NCI-H128 (cell line): Measurements from ENCODE around the gene SENP5.
"Not testable (repeated sequence)": the region's sequence is repeated elsewhere in the genome, so short reads cannot be mapped to it uniquely, and the experiment has no call there.

Experiments used
- DNase-seq: peaks from one replicate; lab custom pipeline; 2025; ENCODE audit not compliant: unreplicated experiment; lab: John Stamatoyannopoulos, UW

Gene SENP5, protein sequence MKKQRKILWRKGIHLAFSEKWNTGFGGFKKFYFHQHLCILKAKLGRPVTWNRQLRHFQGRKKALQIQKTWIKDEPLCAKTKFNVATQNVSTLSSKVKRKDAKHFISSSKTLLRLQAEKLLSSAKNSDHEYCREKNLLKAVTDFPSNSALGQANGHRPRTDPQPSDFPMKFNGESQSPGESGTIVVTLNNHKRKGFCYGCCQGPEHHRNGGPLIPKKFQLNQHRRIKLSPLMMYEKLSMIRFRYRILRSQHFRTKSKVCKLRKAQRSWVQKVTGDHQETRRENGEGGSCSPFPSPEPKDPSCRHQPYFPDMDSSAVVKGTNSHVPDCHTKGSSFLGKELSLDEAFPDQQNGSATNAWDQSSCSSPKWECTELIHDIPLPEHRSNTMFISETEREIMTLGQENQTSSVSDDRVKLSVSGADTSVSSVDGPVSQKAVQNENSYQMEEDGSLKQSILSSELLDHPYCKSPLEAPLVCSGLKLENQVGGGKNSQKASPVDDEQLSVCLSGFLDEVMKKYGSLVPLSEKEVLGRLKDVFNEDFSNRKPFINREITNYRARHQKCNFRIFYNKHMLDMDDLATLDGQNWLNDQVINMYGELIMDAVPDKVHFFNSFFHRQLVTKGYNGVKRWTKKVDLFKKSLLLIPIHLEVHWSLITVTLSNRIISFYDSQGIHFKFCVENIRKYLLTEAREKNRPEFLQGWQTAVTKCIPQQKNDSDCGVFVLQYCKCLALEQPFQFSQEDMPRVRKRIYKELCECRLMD

DNA sequence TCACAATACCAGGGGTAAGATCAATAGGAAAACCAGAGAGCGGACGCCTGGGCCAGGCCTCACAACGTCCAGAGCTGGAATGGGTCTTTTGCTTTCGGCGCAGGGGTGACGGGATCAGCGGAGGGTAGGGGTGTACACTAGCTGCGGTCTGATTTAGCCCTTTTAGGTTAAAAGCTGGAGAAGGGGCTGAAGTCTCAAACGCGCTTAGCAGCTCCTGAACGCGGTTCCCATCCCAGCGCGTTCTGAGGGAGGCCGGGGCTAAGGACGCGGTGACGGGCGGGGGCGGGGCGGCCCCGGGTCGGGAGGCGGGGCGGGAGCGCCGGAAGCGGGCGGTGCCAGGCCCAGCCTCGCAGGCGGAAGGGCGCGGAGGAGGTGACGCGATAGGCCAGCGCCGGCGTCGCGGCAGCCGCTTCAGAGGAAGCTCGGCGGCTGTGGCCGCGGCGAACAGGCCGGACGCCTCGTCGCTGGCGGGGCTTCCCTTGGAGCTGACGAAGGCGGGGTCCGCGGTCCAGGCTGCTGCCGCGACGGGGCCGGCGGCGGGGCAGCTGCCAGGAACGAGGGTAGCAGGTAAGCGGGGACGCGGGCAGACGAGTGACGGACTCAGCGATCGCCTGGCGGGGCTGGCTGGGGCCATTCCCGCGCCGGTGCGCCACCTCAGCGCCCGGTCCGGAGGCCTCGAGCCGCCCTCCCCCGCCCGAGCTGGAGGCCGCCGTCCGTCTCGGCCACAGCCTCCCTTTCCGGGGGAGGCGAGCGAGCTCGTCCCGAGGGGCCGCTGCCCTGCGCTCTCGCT, at the start of gene SENP5:
TSS of gene SENP5 (plus strand) at position 414 of the 790 bp plus-strand sequence. CDS start 17,262 bp downstream, outside the sequence.
- peak; percentile 88 for DNase-seq

DNA sequence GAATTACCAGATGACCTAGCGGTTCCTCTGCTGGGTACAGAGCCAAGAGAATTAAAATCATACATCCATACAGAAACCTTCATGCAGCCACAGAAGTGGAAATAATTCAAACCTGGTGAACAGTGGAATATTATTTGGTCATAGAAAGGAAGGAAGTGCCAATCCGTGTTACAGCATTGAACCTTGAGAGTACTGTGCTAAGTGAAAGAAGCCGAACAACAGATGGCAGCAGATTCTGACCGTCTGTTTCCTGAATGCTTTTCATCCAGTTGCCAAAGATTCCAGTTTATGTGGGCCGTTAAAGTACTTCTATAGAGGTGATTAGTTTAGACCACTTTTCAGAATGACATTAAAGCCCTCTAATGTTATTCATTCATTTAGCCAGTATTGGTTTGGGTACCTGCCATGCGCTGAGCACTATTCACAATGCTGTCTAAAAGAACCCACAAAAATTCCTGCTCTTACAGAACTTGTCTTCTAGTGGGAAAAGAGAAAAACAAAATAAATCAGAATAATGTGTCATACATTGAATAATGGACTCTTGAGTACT, 45.8 kb upstream of the SENP5 start:
- DNase-seq = no peak

DNA sequence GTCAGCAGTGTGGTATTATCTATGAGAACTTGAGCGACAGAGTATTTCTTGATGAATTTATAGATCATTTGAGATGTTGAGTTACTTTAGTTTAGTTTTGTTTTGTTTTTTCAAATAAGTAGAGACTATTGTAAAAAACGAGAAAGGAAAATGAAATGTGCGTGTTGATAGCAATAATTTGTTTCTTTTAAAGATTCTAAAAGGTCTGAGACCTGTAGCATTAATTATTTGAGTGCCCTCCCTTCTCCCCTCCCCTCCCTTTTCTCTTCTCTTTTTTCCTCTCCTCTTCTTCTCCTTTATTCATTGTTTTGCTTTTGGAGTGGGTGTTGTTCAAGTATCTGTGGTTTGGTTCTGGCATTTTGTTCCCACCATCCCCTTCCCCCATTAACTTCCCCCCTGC, 38.1 kb upstream of the SENP5 start:
- not testable (repeated sequence) for DNase-seq

DNA sequence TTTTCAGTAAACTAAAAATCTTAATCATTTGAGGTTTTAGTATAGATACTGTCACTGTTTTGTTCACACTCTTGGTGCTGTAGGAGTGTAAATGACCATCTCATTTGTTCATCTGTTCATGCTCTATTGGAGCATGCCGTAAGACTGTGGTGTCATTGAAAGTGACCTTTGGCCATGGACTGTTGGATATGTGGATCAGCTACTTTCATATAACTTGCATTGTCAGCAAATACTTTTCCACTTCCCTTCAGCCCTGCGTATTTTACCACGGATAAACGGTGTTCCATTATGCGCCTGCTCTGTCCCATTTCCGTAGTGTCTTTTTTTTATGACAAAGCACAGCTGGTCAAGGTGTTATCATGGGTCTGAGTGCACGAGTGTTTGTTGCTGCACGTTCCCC, 32.6 kb upstream of the SENP5 start:
- DNase-seq = no peak

DNA sequence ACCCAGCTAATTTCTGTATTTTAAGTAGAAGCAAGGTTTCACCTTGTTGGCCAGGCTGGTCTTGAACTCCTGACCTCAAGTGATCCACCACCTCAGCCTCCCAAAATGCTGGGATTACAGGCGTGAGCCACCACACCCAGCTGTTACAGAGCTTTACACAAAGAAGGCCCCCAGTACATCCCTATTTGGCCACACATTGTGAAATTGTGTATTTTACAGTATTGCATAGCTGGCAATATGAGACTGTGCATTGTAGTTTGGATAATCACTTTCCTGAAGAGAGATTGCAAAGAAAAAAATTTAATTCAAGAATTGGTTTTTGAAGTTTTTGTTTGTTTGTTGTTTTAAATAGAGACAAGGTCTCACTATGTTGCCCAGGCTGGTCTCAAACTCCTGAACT, 31.1 kb upstream of the SENP5 start:
- DNase-seq = not testable (repeated sequence)

DNA sequence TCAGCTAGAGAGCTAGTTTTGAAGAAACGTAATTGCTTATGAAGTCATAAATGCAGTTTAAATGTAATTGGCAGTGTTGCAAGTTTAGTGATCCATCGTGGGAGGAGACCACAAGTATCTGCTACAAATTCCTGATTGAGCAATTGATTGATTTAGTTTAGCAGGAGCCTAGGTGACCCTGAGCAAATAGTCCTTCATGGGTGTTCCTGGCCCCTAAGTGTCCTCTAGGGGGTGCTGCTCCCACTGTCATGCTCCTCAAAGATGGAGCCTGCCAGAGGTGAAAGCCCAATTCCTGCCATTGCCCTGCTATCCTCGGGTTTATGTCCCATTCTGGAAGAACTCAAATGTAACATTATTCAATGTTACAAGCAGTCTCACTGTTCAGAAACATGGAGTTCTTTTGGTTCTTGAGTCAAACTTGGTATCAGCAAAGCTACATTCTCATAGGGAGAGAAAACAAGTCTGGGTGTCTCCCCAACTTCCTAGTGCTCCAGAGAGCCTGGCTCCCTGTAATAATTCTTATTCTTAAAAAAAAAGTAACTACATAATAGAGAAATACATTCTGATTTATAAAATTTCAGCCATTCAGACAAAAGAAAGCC, 29.8 kb upstream of the SENP5 start:
- no peak for DNase-seq

DNA sequence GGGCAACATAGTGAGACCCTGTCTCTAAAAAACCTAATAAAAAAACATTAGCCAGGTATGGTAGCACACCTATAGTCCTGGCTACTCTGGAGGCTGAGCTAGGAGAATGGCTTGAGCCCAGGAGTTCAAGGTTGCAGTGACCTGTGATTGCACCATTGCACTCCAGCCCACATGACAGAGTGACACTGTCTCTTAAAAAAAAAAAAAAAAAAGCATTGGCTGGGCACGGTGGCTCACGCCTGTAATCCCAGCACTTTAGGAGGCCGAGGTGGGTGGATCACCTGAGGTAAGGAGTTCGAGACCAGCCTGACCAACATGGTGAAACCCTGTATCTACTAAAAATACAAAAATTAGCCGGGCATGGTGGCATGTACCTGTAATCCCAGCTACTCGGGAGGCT, 28.4 kb upstream of the SENP5 start:
- DNase-seq = not testable (repeated sequence)

DNA sequence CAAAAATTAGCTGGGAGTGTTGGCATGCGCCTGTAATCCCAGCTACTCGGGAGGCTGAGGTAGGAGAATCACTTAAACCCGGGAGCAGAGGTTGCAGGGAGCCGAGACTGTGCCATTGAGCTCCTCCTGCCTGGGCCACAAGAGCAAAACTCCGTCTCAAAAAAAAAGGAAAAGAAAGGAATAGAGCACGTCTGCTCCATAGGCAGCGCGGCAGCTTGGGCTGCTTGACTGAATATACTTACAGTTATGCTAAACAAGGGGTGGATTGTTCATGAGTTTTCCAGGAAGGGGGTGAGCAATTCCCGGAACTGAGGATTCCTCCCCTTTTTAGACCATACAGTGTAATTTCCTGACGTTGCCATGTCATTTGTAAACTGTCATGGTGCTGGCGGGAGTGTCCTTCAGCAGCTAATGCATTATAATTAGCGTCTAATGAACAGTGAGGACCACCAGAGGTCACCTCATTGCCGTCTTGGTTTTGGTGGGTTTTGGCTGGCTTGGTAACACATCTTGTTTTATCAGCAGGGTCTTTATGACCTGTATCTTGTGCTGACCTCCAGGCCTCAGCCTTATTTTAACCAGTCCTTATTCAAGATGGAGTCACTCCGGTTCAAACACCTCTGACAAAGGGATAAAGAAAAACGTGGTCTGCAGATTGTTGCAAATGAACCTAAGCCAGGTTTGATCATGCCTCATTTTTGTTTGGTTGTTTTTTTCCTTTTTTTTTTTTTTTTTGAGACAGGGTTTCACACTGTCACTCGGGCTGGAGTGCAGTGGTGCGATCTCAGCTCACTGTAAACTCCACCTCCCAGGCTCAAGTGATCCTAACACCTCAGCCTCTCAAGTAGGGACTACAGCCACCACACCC, 24.9 kb upstream of the SENP5 start:
- no peak for DNase-seq

DNA sequence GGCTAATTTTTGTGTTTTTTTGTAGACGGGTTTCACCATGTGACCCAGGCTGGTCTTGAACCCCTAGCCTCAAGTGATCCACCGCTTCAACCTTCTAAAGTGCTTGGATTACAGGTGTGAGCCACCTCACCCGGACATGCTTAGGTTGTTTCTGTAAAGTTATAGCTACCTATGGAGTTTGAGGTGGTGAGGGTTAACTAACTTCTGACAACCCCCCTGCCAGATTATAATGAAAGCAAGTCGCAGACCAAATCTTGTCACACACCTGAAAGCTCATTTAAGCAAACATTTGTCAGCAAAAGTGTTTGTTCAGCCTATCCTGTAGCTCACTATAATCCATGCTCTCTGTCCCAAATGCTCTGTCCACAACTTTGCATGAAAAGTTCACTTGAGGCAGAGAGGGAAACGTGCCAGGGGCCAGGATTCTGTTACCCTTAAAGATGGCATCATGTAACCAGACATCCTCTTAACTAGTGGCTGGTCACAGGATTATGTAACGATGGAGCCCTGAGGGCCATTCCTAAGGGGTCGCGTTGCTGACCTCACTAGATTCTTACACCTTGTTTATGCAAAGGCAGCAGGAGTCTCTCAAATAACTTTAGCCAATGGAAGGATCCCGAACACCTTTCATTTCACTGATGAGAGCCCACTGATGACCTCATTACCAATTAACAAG, 24.1 kb upstream of the SENP5 start:
- no peak for DNase-seq

DNA sequence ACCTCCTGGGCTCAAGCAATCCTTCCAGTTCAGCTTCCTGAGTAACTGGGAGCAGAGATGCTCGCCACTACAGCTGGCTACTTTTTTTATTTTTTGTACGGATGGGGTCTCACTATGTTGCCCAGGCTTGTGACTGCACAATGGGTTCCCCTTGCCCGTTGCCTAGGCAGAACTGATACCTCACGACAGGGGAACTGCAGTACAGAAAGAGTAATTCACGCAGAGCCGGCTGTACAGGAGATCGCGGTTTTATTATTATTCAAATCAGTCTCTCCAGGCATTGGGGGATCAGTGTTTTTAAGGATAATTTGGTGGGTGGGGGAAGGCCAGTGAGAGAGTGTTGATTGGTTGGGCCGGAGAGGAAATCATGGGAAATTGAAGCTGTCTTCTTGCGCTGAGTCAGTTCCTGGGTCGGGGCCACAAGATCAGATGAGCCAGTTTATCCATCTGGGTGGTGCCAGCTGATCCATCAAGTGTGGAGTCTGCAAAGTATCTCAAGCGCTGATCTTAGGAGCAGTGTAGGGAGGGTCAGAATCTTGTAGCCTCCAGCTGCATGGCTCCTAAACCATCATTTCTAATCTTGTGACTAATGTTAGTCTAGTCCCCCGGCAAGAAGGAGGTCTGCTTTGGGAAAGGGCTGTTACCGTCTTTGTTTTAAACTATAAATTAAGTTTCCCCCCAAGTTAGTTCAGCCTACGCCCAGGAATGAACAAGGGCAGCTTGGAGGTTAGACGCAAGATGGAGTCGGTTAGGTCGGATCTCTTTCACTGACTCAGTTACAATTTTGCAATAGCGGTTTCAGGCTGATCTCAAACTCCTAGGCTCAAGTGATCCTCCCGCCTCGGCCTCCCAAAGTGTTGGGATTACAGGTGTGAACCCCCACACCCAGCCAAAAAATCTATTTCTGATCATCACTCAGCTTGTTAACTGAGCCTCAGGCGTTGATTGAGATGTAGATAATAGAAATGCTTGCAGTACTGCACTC, 23.2 kb upstream of the SENP5 start:
- DNase-seq = not testable (repeated sequence)

DNA sequence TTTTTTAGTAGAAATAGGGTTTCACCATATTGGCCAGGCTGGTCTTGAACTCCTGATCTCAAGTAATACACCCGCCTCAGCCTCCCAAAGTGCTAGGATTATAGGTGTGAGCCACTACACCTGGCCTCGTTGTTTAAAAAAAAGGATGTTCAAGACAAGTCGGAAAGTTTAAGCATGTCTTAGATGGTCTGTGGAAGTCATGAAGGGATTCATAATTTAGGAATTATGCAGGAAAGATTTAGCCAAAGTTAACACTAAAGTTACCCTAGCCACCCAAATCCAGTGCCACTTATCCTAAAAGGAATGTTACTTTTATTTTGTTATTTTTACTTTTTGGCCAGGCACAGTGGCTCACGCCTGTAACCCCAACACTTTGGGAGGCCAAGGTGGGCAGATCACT, 19.3 kb upstream of the SENP5 start:
- not testable (repeated sequence) for DNase-seq

DNA sequence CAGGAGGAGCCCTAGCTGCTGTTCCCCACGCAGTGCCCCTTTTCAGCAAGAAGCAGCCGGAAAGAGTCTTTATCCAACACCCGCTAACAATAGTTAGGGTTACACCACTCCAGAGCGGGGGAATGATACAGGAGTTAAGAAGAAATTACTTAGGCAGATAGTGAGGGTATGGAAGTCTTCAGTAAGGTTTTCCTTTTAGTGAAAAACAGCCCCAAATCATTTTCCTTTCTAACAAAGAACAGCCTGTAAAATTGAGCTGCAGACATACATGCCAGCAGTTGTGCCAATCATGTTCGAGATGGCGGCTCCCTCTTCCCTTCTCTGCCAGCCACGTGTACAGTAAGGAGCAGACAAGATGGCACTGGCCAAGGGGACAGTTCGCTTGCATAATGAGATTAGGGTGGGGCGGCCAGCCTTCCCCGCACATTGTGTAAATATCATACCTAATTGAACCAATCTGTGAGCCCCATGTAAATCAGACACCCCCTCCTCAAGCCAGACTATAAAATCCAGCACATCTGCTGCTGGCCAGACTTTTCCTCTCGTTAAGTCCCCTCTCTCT, 18.5 kb upstream of the SENP5 start:
- no peak for DNase-seq

DNA sequence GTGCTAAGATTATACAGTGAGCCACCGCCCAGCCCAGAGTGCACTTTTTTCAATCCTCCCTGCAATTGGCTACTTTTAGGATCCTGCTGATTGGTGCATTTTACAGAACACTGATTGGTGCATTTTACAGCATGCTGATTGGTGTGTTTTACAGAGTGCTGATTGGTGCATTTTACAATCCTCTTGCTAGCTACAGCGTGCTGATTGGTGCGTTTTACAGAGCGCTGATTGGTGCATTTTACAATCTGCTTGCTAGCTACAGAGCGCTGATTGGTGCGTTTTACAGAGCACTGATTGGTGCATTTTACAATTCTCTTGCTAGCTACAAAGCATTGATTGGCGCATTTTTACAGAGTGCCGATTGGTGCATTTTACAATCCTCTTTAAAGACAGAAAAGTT, 4.7 kb upstream of the SENP5 start:
- not testable (repeated sequence) for DNase-seq

DNA sequence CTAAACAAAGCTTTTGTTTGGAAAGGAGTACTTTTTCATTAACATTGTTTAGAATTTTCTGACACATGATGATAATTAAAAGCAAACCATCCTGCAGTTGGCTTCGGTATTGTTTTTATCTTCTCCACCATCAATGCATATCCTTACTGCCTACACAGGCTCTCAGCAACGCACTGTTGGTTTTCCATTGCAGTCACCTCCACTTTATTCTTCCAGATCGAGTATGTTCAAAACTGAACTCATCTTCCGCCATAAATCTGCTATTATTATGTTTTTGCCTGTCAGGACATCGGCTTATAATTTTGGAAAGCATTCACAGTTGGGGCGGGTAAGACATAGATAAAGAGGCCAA, 589 bp upstream of the SENP5 start:
- DNase-seq = no peak

DNA sequence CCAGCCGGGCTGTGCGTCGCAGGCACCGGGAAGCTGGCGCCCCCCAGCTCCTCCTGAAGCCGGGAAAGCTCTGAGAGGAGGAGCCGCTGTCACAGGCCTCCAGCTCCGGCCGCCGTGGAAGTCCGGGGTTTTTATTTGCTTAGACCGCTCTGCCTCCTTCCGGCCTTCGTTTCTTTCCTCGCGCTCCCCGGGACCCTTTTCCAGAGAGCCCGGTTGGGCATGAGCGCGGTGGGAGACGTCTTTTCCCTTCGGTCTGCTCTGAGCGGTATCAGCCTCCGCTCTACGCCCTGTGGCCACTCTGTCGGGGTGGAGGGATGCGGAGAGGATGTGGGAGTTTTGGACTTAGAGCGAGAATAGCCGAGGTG, 559 bp downstream of the SENP5 start:
- no peak for DNase-seq

DNA sequence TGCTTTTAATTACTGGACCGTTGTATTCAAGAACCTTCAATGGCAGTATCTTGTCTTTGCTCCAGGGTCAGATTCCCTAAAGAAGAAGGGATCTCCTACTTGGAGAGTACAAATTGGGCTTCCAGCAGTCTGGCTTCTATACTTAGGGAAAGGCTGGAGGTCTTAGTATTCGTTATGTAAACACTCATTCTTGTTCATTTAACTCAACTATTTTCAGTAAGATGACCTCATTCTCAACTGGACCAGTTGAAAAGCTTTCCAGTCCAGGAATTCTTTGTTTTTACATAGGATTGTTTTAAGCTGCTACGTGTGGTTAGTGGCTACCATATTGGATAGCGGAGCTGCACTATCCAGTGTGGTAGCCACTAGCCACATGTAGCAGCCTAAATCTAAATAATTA, 4.6 kb downstream of the SENP5 start:
- no peak for DNase-seq

DNA sequence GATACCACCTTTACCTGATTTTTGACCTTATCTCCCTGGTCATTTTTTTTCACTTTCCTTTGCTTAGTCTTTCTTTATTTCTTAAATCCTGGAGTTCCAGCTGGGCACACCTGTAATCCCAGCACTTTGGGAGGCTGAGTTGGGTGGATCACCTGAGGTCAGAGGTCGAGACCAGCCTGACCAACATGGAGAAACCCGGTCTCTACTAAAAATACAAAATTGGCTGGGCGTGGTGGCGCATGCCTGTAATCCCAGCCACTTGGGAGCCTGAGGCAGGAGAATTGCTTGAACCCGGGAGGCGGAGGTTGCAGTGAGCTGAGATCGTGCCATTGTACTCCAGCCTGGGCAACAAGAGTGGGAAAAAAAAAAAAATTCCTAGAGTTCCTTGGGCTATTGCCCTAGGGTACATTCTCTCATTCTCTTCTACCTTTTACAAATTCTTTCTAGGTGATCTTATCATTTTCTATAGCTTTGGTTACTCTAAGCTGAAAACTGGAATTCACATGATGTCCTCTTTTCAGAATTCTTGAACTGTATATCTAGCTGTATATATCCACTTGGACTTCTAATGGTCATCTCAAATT, 6.9 kb downstream of the SENP5 start:
- not testable (repeated sequence) for DNase-seq

DNA sequence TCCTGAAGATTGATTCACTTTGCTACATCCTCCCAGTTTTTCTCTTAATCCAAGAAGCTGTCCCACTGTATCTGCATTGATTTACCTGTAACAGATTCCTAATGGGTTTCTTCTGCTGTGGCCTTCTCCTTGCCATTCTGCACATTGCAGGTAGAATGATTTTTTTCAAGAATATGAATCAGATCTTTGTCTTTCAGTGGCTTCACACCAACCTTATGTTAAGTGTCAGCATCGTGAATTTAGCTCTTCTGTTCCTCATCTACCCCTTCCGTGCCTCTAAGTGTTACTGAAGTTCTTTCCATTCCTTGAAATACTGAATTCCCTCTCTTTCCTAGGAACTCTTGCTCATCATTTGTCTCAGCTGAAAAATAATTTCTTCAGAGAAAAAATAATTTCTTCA, 7.5 kb downstream of the SENP5 start:
- DNase-seq = no peak
